ENCODE data around the gene RBMS1. TPM values are rescaled to one million over a fixed set of nuclear protein-coding genes. Genes with fewer than 3 reads are reported as not detected.

The RBMS1 gene
- total and polyA plus RNA-seq, 7 donors = 4.4 to 91.8 (median 69.2) TPM

DNA sequence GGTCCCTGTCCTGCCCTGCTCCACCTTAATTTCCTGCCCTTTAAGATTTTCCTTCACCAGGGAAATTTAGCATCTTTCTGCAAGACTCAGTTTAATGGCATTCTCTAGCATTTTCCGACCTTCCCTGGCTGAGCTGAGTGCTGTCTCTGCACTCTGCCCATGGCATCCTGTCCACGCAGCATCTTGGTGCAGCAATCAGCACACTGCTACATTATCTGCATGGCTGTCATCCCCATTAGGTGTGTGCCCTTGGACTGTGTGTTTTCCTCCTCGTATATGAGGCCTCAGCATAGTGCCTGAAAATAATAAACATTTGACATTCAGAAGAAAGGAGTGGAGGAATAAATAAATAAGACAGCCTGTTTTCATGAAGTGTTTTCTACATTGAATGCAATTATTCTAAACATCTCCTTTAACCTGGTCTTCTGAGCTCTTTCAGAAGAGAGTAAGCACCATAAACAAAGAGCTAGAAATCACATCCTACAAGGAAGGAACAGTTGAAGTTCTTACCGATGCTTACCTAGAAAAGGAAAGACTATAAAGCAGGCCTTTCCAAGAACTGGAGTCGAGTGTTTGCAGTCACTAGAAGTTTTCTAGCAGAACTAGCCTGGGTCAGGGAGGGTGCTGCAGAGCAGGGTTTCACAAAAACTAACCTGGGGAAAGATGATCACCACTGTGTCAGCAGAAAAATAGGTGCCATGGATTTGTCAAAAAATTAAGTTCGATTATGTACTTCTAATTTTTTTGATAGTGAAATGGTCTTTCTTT is 162.2 kb downstream of the RBMS1 start:
- intact Hi-C loops (cut with DNase I) = no loop called here
- DNase-seq = no peak
- WGBS, 2 donors = 71 to 76% methylated on average over 6 of the region's 6 CpGs
- no peak overlapping the region for H3K4me3 ChIP-seq
- H3K27me3 ChIP-seq = no peaks in the 10 kb centered on the region
- no peaks in the 10 kb centered on the region for H3K36me3 ChIP-seq
- H3K27ac ChIP-seq = peak overlapping the region in 2 of 4 donors; percentile 3 to 36
- TF ChIP-seq POLR2AphosphoS5 (IDR thresholded peaks at IDR 0.05) = no peak
- no peak for TF ChIP-seq EP300 (IDR thresholded peaks at IDR 0.05)
- TF ChIP-seq, protein P1, sequence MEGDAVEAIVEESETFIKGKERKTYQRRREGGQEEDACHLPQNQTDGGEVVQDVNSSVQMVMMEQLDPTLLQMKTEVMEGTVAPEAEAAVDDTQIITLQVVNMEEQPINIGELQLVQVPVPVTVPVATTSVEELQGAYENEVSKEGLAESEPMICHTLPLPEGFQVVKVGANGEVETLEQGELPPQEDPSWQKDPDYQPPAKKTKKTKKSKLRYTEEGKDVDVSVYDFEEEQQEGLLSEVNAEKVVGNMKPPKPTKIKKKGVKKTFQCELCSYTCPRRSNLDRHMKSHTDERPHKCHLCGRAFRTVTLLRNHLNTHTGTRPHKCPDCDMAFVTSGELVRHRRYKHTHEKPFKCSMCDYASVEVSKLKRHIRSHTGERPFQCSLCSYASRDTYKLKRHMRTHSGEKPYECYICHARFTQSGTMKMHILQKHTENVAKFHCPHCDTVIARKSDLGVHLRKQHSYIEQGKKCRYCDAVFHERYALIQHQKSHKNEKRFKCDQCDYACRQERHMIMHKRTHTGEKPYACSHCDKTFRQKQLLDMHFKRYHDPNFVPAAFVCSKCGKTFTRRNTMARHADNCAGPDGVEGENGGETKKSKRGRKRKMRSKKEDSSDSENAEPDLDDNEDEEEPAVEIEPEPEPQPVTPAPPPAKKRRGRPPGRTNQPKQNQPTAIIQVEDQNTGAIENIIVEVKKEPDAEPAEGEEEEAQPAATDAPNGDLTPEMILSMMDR (IDR thresholded peaks at IDR 0.05) = no peak
- TF ChIP-seq POLR2A (IDR thresholded peaks at IDR 0.05) = no peak
- no peaks in the 10 kb centered on the region for H3K9me3 ChIP-seq
- H3K4me1 ChIP-seq = peaks cover 0 to 98% (median 90%) of the 10 kb centered on the region in 4 donors

DNA sequence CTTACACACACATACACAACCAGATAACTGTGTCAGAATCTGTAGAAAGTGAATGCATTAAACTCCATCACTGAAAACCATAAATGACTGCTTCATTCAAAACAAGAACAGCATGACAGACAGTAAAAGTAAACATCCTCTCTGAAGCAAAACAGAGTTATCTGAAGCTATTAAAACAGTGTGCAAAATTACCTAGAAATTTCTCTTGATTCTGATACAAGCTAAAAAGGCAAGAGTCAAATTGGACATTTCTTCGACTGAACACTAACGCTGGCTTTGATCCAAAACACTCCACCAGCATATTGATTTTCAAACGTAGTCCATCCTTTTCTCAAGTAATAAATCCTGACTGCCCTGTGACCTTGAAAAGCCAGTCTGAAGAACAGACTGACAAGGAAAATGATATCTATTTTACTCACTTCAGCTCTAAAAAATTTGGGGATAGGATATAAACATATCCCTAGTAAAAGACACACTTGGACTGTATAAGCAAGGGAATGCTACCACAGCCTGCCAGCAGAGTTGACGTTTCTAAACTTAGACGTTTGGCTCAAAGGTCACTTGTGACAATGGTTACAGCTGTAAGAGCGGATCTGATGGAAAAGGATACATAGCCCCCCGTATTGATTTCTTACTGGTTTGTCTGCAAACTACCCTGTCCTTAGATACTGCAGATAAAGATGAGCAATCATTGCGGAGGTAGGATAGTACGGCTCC is 164.6 kb downstream of the RBMS1 start:
- Histone ChIP-seq H3K27me3 (no peaks in the 10 kb centered on the region), H3K4me3 (no peak overlapping the region), H3K4me1 (peaks cover 0 to 98% (median 87%) of the 10 kb centered on the region in 4 donors), H3K9me3 (no peaks in the 10 kb centered on the region), H3K36me3 (no peaks in the 10 kb centered on the region), H3K27ac (peak overlapping the region in 2 of 4 donors; percentile 40 to 54)
- TF ChIP-seq EP300 (IDR thresholded peaks at IDR 0.05) = no peak
- DNase-seq = no peak
- intact Hi-C loops (cut with DNase I) = loop anchor here (5.0 kb wide), 1 partner anchor 663 kb away; no protein-coding TSS in a partner anchor
- 31 to 63% methylated on average over 9 of the region's 9 CpGs for WGBS, 2 donors

DNA sequence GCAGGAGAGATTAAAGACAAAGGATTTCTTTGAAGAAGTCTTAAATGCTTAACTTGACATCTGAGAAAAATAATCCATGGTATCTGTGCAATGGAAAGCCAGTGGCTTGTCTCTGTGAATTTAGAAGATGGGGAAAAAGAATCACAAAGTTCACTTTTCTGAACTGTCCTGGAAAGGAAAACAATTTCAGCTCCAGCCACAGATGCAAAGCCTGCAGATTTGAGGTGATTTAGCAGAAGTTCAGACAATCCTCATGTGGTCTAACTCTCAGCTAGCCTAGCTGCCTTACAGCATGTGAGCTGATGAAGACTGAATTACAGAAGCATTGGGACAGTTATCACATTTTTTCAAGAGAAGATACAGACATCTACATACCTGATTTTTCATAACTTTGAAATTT is 166.8 kb downstream of the RBMS1 start:
- no peaks in the 10 kb centered on the region for H3K27me3 ChIP-seq
- no peaks in the 10 kb centered on the region for H3K36me3 ChIP-seq
- no peak for DNase-seq
- peak overlapping the region in 3 of 4 donors; percentile 1 to 57 (median 51) for H3K27ac ChIP-seq
- no peaks in the 10 kb centered on the region for H3K9me3 ChIP-seq
- H3K4me1 ChIP-seq = peaks cover 0 to 82% (median 75%) of the 10 kb centered on the region in 4 donors
- intact Hi-C loops (cut with DNase I) = loop anchor here (5.0 kb wide), 1 partner anchor 666 kb away; no protein-coding TSS in a partner anchor
- H3K4me3 ChIP-seq = no peak overlapping the region
- no peak for TF ChIP-seq POLR2A (IDR thresholded peaks at IDR 0.05)
- no peak for TF ChIP-seq EP300 (IDR thresholded peaks at IDR 0.05)
- TF ChIP-seq, protein P1 (IDR thresholded peaks at IDR 0.05) = no peak
- no peak for TF ChIP-seq POLR2AphosphoS5 (IDR thresholded peaks at IDR 0.05)

DNA sequence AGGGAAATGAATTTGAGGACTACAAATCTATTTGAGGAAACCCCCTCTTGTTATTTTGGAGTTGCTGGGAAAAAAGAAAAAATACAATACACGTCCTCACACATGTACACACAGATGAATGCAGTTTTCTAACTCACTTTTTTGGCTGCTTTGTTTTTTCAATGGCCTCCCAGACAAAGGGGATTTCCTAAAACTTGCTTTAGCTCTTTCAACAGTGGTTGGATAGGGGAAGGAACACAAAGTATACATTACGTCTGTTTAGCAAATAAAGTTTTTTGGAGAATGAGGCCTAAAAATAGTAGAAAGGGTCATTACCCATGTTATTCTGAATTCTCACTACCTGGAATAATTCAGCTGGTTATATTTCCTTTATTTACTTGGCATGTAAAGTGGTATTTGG is 168.2 kb downstream of the RBMS1 start:
- Histone ChIP-seq H3K4me3 (no peak overlapping the region), H3K36me3 (no peaks in the 10 kb centered on the region), H3K27ac (peak overlapping the region in 2 of 4 donors; percentile 51 to 57), H3K27me3 (no peaks in the 10 kb centered on the region), H3K9me3 (no peaks in the 10 kb centered on the region), H3K4me1 (peaks cover 0 to 78% (median 70%) of the 10 kb centered on the region in 4 donors)
- TF ChIP-seq, protein P1 (IDR thresholded peaks at IDR 0.05) = no peak
- TF ChIP-seq POLR2A (IDR thresholded peaks at IDR 0.05) (no peak), EP300 (IDR thresholded peaks at IDR 0.05) (no peak), POLR2AphosphoS5 (IDR thresholded peaks at IDR 0.05) (no peak)
- WGBS, 2 donors = 62 to 84% methylated on average over 2 of the region's 2 CpGs
- intact Hi-C loops (cut with DNase I) = loop anchor here (2.0 to 5.0 kb wide), 2 partner anchors 79 to 667 kb away; no protein-coding TSS in a partner anchor
- no peak for DNase-seq

DNA sequence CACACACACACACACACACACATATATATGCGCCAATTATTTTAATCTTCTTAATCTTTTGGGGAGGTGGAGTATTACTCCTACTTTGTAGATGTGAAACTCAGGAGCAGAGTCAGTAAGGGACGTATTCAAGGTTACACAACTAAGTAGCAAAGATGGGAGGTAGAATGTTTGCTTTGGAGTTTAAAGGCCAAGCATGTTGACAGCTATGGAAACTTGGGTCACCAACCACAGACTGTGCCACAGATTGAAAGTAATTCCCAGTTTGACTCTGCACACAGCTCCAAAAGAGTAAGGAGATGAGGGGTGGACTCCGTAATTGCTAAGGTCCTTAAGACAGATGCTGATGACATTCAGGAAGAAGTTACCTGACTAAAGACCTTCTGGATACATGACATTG is 168.7 kb downstream of the RBMS1 start:
- H3K27me3 ChIP-seq = no peaks in the 10 kb centered on the region
- no peaks in the 10 kb centered on the region for H3K36me3 ChIP-seq
- no peak for TF ChIP-seq EP300 (IDR thresholded peaks at IDR 0.05)
- no peak for TF ChIP-seq POLR2AphosphoS5 (IDR thresholded peaks at IDR 0.05)
- no peak for TF ChIP-seq POLR2A (IDR thresholded peaks at IDR 0.05)
- TF ChIP-seq, protein P1 (IDR thresholded peaks at IDR 0.05) = no peak
- peak overlapping the region in 2 of 4 donors; percentile 51 to 57 for H3K27ac ChIP-seq
- no peak for DNase-seq
- no peak overlapping the region for H3K4me3 ChIP-seq
- intact Hi-C loops (cut with DNase I) = loop anchor here (2.0 to 5.0 kb wide), 4 partner anchors 80 to 667 kb away; partner anchors contain the start of gene RBMS1
- no peaks in the 10 kb centered on the region for H3K9me3 ChIP-seq
- WGBS, 2 donors = 80 to 86% methylated on average over 3 of the region's 3 CpGs
- H3K4me1 ChIP-seq = peaks cover 0 to 78% (median 68%) of the 10 kb centered on the region in 4 donors

Measured in sigmoid colon (tissue), 7 donors.